Uterus (tissue), 4 donors: ENCODE results near the gene CAPG. TPM values are rescaled to one million over a fixed set of nuclear protein-coding genes. Genes with fewer than 3 reads are reported as not detected.
"Not testable (repeated sequence)": the region's sequence is repeated elsewhere in the genome, so short reads cannot be mapped to it uniquely, and the experiment has no call there.

Source experiments
- DNase-seq, 2 donors: peaks; one replicate each; pipeline ENCODE4 v3.0.0-alpha.2; 2019 to 2020
- H3K27ac ChIP-seq, 2 donors: fragments of 200-600 bp; sonication (generic); 1 replicate in 1 of 2; 2 replicates in 1 of 2; pipeline ENCODE4 v1.5.1; 2016 to 2018
- H3K27me3 ChIP-seq, 2 donors: fragments of 200-600 bp; sonication (generic); one replicate each; pipeline ENCODE4 v1.5.1; 2018 to 2019; ENCODE audit warnings: control low read depth in 1 of 2
- H3K36me3 ChIP-seq, 2 donors: fragments of 200-600 bp; sonication (generic); one replicate each; pipeline ENCODE4 v1.5.1; 2019; ENCODE audit warnings: control low read depth in 1 of 2
- H3K4me1 ChIP-seq, 2 donors: fragments of 200-600 bp; sonication (generic); one replicate each; pipeline ENCODE4 v1.5.1; 2018 to 2019; ENCODE audit warnings: control low read depth in 1 of 2
- H3K4me3 ChIP-seq, 2 donors: fragments of 200-600 bp; sonication (generic); 1 replicate in 1 of 2; 2 replicates in 1 of 2; pipeline ENCODE4 v1.5.1; 2018 to 2019; ENCODE audit warnings: mild to moderate bottlenecking in 1 of 2
- H3K9me3 ChIP-seq, 2 donors: fragments of 200-600 bp; sonication (generic); one replicate each; pipeline ENCODE4 v1.5.1; 2019; ENCODE audit warnings: control low read depth in 1 of 2
- CTCF ChIP-seq, 4 experiments: fragments of 200-600 bp in 2 of 4; fragments of 450-650 bp in 2 of 4; sonication (generic) in 2 of 4; IDR thresholded peaks; one replicate each; pipeline ENCODE4 v1.5.1; 2016 to 2019; ENCODE audit warnings: antibody characterized with exemption in 4 of 4, mild to moderate bottlenecking in 2 of 4, moderate library complexity in 1 of 4
- POLR2A ChIP-seq, 2 donors: fragments of 450-650 bp; IDR thresholded peaks; one replicate each; pipeline ENCODE4 v1.6.1; 2016; ENCODE audit warnings: antibody characterized with exemption in 2 of 2, mild to moderate bottlenecking in 1 of 2, moderate library complexity in 1 of 2
- intact Hi-C: fragments of 100-400 bp; cut with DNase I; formaldehyde crosslinking; loops from one replicate; pipeline ENCODE4 v1.15.1; 2023; ENCODE audit warnings: low total_unique reads
- total RNA-seq, 4 donors: library from RNA; depleted of rRNA in 3 of 4; stranded (reverse); fragments of >200 nt in 3 of 4; gene quantifications; one replicate each; pipeline versions ENCODE4 v1.1.0 to v1.2.4, GENCODE V29; 2014 to 2023
- donor health status: DM: yes; HTN: yes; CAD: no.

Gene CAPG
- total RNA-seq, 4 donors from 2014 or later = 12.3 to 114 (median 65.2) TPM

- H3K27ac ChIP-seq = no peak overlapping the region
- intact Hi-C loops = no loop called here
Observed at GRCh38 chr2:85368921-85369320, 41.2 kb downstream of the CAPG start.

GRCh38 chr2:85367180-85367579 lies 43.0 kb downstream of the CAPG start:
- no peak for TF ChIP-seq POLR2A (IDR thresholded peaks at IDR 0.05)
- no peak for TF ChIP-seq CTCF (IDR thresholded peaks at IDR 0.05)
- no peak for DNase-seq
- Histone ChIP-seq H3K9me3 (no peaks in the 10 kb centered on the region), H3K27ac (no peak overlapping the region), H3K27me3 (no peaks in the 10 kb centered on the region), H3K36me3 (no peaks in the 10 kb centered on the region), H3K4me1 (no peaks in the 10 kb centered on the region), H3K4me3 (no peak overlapping the region)
- intact Hi-C loops = no loop called here

More at GRCh38 chr2:85368921-85369320, 41.2 kb downstream of the CAPG start:
- TF ChIP-seq CTCF (IDR thresholded peaks at IDR 0.05) (no peak), POLR2A (IDR thresholded peaks at IDR 0.05) (no peak)
- no peak for DNase-seq
- H3K4me1 ChIP-seq = no peaks in the 10 kb centered on the region
- H3K36me3 ChIP-seq = no peaks in the 10 kb centered on the region
- no peaks in the 10 kb centered on the region for H3K27me3 ChIP-seq
- no peaks in the 10 kb centered on the region for H3K9me3 ChIP-seq
- no peak overlapping the region for H3K4me3 ChIP-seq

- H3K27me3 ChIP-seq, DNase-seq, H3K4me3 ChIP-seq, intact Hi-C loops, H3K27ac ChIP-seq, H3K36me3 ChIP-seq, H3K9me3 ChIP-seq, H3K4me1 ChIP-seq: not testable (repeated sequence)
Observed at GRCh38 chr2:85362653-85363387, 47.3 kb downstream of the CAPG start.

- Histone ChIP-seq H3K27ac (no peak overlapping the region), H3K4me1 (peaks cover 0 to 4% of the 10 kb centered on the region in 2 donors), H3K27me3 (no peaks in the 10 kb centered on the region), H3K36me3 (no peaks in the 10 kb centered on the region), H3K9me3 (no peaks in the 10 kb centered on the region), H3K4me3 (no peak overlapping the region)
- DNase-seq = no peak
- intact Hi-C loops = no loop called here
- no peak for TF ChIP-seq POLR2A (IDR thresholded peaks at IDR 0.05)
- no peak for TF ChIP-seq CTCF (IDR thresholded peaks at IDR 0.05)
Observed at GRCh38 chr2:85357736-85358135, 52.4 kb downstream of the CAPG start.

GRCh38 chr2:85356186-85356585 lies 54.0 kb downstream of the CAPG start:
- no peaks in the 10 kb centered on the region for H3K36me3 ChIP-seq
- H3K4me3 ChIP-seq = no peak overlapping the region
- H3K9me3 ChIP-seq = no peaks in the 10 kb centered on the region
- H3K27me3 ChIP-seq = no peaks in the 10 kb centered on the region
- intact Hi-C loops = no loop called here
- H3K4me1 ChIP-seq = peaks cover 0 to 4% of the 10 kb centered on the region in 2 donors
- TF ChIP-seq CTCF (IDR thresholded peaks at IDR 0.05) (no peak), POLR2A (IDR thresholded peaks at IDR 0.05) (no peak)
- no peak for DNase-seq
- no peak overlapping the region for H3K27ac ChIP-seq
